ENCODE results near the gene HELB.

The HELB gene

GRCh38 chr12:66329941-66330340 lies 27.6 kb downstream of the HELB start:
- TF ChIP-seq SIN3A (IDR thresholded peaks at IDR 0.05; ENCODE audit: borderline replicate concordance, insufficient read depth, low read length): no peak
- TF ChIP-seq FOXP2 (optimal IDR thresholded peaks at IDR 0.05; ENCODE audit: borderline replicate concordance, extremely low read depth, extremely low read length, insufficient read depth): no peak

- no peak for TF ChIP-seq SIN3A (IDR thresholded peaks at IDR 0.05; ENCODE audit: borderline replicate concordance, insufficient read depth, low read length)
- TF ChIP-seq POLR2AphosphoS5 (IDR thresholded peaks at IDR 0.05; ENCODE audit: low read depth, low read length): no peak
- TF ChIP-seq FOXP2 (optimal IDR thresholded peaks at IDR 0.05; ENCODE audit: borderline replicate concordance, extremely low read depth, extremely low read length, insufficient read depth): no peak
- no peak for TF ChIP-seq REST (IDR thresholded peaks at IDR 0.05; ENCODE audit: insufficient read depth in 1 of 2, low read depth in 2 of 2, low read length in 2 of 2)
- no peak for TF ChIP-seq TAF1 (IDR thresholded peaks at IDR 0.05; ENCODE audit: borderline replicate concordance, insufficient read depth, low read length)
Observed at GRCh38 chr12:66331016-66331415, 28.7 kb downstream of the HELB start.

GRCh38 chr12:66331814-66332213 lies 29.5 kb downstream of the HELB start:
- TF ChIP-seq REST (IDR thresholded peaks at IDR 0.05; ENCODE audit: insufficient read depth in 1 of 2, low read depth in 2 of 2, low read length in 2 of 2) (no peak), TAF1 (IDR thresholded peaks at IDR 0.05; ENCODE audit: borderline replicate concordance, insufficient read depth, low read length) (no peak), POLR2AphosphoS5 (IDR thresholded peaks at IDR 0.05; ENCODE audit: low read depth, low read length) (no peak), FOXP2 (optimal IDR thresholded peaks at IDR 0.05; ENCODE audit: borderline replicate concordance, extremely low read depth, extremely low read length, insufficient read depth) (no peak), SIN3A (IDR thresholded peaks at IDR 0.05; ENCODE audit: borderline replicate concordance, insufficient read depth, low read length) (no peak)

- TF ChIP-seq TAF1 (IDR thresholded peaks at IDR 0.05; ENCODE audit: borderline replicate concordance, insufficient read depth, low read length) (no peak), REST (IDR thresholded peaks at IDR 0.05; ENCODE audit: insufficient read depth in 1 of 2, low read depth in 2 of 2, low read length in 2 of 2) (no peak), FOXP2 (optimal IDR thresholded peaks at IDR 0.05; ENCODE audit: borderline replicate concordance, extremely low read depth, extremely low read length, insufficient read depth) (no peak), SIN3A (IDR thresholded peaks at IDR 0.05; ENCODE audit: borderline replicate concordance, insufficient read depth, low read length) (no peak), POLR2AphosphoS5 (IDR thresholded peaks at IDR 0.05; ENCODE audit: low read depth, low read length) (no peak)
Observed at GRCh38 chr12:66335746-66336145, 33.5 kb downstream of the HELB start.

- no peak for TF ChIP-seq SIN3A (IDR thresholded peaks at IDR 0.05; ENCODE audit: borderline replicate concordance, insufficient read depth, low read length)
- no peak for TF ChIP-seq FOXP2 (optimal IDR thresholded peaks at IDR 0.05; ENCODE audit: borderline replicate concordance, extremely low read depth, extremely low read length, insufficient read depth)
- no peak for TF ChIP-seq POLR2AphosphoS5 (IDR thresholded peaks at IDR 0.05; ENCODE audit: low read depth, low read length)
- no peak for TF ChIP-seq TAF1 (IDR thresholded peaks at IDR 0.05; ENCODE audit: borderline replicate concordance, insufficient read depth, low read length)
- TF ChIP-seq REST (IDR thresholded peaks at IDR 0.05; ENCODE audit: insufficient read depth in 1 of 2, low read depth in 2 of 2, low read length in 2 of 2): no peak
Observed at GRCh38 chr12:66337381-66338010, 35.2 kb downstream of the HELB start.
